PFSK-1 (cell line): ENCODE measurements around the gene C2orf49.

Source experiments
- POLR2AphosphoS5 ChIP-seq: IDR thresholded peaks from 2 replicates; pipeline ENCODE4 v1.6.1; 2012; ENCODE audit warnings: low read depth, mild to moderate bottlenecking, control low read depth, low read length, moderate library complexity
- REST ChIP-seq, 2 experiments: IDR thresholded peaks; 2 replicates each; pipeline versions ENCODE4 v1.6.1 to v1.8.0; 2011 to 2012; ENCODE audit warnings: low read depth in 2 of 2, low read length in 2 of 2, control low read depth in 1 of 2, inconsistent platforms in 1 of 2, mild to moderate bottlenecking in 1 of 2, moderate library complexity in 1 of 2; ENCODE audit not compliant: insufficient read depth in 1 of 2

- TF ChIP-seq REST (IDR thresholded peaks at IDR 0.05; ENCODE audit: insufficient read depth in 1 of 2, low read depth in 2 of 2, low read length in 2 of 2) (no peak), POLR2AphosphoS5 (no peak)
These were observed 22.0 kb upstream of the C2orf49 start for GRCh38 chr2:105315314-105315713.
